COLO668 (cell line): Measurements from ENCODE around the gene UBE2Q2.
"Not testable (repeated sequence)": the region's sequence is repeated elsewhere in the genome, so short reads cannot be mapped to it uniquely, and the experiment has no call there.

Experiments used
- DNase-seq: peaks from one replicate; lab custom pipeline; 2025; ENCODE audit not compliant: unreplicated experiment; lab: John Stamatoyannopoulos, UW

UBE2Q2 gene

DNA sequence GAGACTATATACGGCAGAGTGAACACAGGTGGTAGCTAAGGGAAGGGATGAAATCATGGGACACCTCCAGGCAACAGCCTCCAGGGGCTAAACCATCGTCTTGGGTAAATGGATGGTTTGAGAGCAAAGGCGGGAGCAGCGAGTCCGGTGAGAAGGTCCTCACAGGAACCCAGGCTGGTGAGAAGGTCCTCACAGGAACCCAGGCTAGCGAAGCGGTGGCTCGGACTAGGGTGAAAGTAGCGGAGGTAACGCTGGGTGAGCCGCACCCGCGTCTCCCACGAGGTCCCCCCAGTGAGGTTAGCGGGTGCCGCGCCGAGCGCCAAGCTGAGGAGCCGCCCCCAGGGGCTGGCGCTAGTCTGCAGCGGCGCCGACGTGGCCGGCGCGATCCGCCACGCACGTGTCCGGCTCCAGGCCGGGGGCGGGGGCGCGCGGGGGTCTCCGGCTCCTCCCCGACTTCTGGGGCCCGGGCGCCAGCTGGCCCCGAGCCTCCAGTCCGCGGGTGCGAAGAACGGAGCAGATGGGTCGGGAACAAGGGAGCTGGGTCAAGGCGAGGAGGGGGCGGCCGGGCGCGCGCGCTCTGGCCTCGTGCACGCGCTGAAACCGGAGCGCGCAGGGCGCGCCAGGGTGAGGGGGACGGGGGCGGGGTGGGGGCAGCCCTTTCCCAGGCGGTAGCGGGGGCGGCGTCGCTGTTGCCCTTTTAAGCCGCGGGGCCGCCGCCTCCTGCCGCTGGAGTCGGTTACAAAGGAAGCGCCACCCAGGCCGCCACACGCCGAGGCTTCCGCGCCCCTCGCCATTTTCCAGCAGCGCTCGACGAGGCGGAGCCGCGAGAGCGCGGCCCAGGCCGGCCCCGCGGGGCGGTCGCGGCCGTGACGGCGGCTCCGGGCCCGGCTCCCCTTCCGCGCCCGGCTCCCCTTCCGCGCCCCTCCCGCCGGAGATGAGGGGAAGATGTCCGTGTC, at the start of gene UBE2Q2:
Gene UBE2Q2 (plus strand): TSS at position 726 of the 956 bp plus-strand sequence. CDS start 220 bp downstream, at position 946.
- peak; percentile 76 for DNase-seq

DNA sequence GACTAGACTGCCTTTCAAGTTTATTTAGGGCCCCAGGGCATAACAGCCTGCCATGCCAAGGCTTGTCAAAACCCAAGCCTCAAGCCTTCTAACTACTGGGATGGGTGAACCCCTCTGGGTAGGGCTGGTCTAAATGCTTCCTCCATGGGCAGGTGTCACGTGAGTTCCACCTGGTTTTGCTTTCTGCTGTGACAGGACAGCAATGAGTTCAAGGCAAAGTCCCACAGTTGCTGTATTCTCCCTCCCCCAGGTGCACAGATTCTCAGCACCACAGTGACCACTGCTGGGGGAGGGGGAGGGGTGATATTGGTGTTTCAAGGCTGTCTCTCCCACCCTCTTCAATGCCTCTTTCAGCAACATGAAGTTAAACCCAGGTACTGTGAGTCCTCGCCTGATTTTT, 46.9 kb upstream of the UBE2Q2 start:
- DNase-seq, result no peak

DNA sequence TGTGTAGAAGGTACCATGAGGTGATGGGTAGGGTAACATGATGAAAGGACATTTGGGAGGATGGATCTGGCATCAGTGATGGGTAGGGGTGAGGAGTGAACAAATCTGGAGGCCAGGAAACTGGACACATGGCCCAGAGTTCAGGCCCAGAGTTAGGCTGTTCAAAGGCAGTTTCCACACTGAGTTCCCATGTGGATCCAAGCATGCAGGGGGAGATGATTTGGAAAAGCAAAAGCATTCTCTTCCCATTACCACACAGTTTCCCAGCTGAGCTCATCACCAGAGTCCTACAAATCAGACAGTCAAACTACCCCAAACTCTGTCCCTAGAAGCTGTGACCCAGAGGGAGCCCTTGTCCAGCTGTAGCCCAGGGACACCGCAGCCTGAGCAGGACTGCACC, 46.1 kb upstream of the UBE2Q2 start:
- not testable (repeated sequence) for DNase-seq

DNA sequence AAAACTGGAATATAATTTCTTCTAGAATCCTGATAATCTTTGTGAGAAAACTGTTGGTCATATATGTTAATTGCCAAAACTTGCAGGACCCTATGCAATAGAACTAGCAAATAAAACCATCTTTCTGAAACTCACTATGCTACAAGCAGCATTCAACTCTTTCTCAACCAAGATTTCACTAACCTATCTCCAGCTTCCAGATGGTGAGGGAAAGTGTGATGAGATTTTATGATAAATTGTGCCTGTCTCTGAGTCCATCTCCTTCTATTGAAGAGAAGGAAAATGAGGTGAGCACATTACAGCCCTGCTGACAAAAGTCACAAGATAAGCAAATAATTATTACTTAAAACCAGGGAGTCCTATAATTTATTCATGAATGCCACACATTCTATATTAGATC, 44.1 kb upstream of the UBE2Q2 start:
- DNase-seq, result no peak

DNA sequence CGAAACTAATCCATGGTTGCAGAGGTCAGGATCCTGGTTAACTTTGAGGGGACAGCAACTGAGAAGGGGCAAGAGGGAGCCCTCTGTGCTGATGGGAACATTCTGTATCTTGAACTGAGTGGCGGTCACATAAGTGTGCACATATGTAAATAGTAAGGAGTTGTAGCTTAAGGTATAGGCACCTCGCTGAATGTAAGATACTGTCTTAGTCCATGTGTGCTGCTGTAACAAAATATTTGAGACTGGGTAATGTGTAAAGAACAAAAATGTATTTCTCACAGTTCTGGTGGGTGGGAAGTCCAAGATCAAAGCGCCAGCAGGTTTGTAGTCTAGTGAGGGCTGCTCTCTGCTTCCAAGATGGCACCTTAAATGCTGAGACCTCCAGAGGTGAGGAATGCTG, 42.8 kb upstream of the UBE2Q2 start:
- DNase-seq, result not testable (repeated sequence)

DNA sequence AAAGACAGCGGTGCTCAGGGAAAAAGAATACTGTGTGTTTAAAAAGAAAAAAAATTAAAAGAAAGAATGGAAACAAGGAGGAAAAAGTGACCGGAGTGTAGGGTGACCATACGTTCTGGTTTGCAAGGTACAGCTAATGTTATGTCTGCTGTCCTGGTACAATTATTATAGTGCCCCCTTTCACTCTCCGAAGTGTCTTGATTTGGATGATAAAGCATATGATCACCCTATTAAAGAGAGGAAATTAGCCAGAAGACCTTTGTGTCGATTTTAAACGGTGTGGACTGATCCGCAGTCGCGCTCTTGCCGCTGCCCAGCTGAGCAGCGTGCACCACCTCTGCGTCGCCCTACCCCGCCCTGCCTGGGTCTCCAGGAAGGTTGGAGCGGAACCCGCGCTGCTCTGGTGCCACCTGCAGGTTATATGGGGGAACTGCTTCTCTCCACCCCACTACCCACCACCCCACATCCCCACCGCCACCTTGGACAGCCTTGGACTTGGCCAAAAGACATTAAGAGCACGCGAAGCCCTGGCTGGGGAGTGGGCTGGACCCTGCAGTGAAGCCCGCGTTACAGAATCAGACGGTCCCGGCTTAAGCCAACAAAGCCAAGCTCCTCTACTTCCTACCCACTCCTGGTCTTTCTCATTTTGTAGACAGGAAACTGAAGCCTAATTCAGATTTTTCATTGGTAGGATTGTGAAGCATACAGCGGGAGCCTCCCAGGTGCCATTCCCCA, 41.2 kb upstream of the UBE2Q2 start:
- peak; percentile 77 for DNase-seq

DNA sequence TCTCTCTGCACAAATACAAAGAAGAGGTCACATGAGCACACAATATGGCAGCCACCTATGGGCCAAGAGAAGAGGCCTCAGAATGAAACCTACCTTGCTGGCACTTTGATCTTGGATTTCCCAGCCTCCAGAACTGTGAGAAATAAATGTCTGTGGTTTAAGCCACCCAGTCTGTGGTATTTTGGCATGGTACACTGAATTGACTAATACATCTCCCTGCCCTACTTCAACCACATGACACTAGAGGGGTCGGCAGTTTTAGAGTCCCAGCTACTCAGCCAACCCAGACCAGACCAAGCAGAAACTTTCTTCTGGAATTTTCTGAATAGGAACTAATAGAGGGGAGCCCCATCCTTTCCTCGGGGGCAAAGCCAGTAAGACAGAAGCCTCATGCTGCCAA, 35.8 kb upstream of the UBE2Q2 start:
- not testable (repeated sequence) for DNase-seq

DNA sequence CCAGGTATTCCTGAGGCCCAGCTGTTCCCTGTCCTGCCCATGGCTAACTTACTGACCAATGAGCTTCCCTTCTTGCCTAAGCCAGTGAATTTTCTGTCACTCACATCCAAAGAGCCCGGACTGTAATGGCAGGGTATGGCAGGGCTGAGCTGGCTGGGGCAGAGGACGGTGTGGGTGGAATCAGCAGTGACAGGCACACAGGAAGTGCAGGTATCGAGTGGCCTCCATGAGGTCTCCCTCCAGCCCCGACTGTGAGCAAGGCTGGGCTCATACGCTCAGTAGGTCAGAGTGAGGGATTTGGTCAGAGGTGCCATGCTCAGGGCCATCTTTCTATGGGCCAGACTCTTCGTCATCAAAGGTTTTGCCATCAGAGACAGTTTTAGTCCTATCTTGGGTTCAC, 35.2 kb upstream of the UBE2Q2 start:
- DNase-seq, result not testable (repeated sequence)

DNA sequence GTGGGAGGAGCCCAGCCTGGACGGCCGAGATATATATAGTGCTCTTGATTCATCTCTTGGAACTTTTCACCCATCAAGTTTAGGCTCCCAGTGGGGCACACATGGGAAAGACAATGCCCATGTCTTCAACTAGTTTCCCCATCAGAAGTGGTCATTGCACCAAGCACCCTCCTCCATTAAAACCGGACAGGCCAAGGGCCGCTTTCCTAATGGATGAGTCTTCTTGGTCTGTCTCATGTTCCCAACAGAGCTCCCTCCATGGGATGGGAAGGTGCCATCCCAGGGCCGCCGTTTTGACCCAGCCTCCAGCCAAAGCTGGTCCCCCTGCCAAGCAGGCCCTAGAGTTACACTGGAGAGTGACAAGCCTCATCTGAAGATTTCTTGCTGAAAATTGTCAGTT, 34.7 kb upstream of the UBE2Q2 start:
- DNase-seq, result no peak

DNA sequence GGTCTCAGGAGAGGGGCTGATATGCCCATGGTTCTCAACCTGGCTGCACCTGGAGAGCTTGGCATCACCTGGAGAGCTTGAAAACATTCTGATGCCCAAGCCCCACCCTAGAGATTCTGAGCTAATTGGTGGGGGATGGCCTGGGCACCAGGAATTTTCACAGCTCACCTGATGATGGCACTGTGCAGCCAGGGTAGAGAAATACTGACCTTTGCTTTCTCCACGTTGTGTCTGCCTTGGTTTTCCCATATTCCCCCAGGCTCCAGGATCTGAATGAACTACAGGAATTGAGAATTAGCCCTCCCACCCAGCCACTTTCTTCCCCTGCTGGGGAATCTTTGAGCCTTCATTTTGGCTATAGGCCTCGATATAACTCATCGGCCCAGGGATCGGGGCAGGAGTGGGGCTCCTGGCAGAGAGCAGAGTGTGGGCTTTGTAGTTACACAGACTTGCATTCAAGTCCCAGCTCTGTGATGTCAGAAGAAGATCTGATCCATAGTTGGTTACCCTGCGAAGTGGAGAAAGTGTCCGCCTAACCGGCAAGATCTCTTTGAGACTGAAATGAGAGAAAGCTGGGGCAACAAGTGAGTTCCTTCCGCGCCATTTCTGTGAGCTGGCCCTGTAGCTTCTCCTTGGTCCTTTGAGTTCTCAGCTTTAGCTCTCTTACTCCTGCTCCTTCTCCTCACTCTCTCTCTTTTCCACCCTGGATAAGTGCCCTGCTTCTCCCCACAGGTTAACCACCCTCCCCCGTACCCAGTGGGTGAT, 33.1 kb upstream of the UBE2Q2 start:
- peak; percentile 6 for DNase-seq

DNA sequence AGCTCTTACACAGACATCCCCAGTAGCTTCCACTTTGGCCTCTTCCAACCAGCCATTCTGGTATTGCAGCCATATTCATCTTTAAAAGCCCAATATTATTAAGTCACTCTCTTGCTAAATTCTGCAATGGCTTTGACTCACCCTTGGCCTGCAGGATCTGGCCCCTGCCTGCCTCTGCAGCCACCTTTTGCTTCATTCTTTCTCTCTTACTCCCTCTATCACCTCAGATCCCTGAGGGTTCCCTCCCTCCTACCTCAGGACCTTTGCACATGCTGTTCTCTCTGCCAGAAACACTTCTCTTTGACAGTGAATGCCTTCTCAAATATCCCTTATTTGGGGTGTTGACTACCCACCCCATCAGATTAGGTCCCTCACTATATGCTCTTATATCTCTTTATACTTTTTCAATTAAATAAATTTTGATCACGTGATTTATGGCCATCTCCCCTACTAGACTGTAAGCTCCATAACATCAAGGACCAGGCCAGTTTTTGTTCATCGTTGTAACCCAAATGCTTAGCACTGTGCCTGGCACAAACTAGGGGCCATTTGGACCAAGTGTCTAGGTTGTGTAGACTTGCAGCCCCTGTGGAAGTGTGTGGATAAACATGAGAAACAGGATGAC, 32.3 kb upstream of the UBE2Q2 start:
- no peak for DNase-seq

DNA sequence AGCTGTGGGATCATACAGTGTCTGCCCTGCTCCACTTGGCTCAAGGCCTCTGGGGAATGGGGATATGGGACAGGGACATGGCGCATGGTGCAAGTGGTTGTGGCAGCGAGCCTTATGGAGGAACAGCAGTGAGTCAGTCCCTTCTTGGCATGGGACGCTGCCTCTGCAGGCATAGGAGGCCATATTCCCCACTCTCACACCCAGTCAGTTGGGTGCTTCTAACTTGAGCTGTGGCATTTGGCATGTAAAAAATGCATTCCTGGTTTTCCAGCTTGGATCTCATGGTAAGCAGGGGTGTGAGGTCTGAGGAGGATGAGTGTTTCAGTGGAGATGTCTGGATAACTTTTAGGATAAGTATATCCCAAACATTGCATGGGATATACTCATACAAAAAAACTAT, 31.6 kb upstream of the UBE2Q2 start:
- no peak for DNase-seq

DNA sequence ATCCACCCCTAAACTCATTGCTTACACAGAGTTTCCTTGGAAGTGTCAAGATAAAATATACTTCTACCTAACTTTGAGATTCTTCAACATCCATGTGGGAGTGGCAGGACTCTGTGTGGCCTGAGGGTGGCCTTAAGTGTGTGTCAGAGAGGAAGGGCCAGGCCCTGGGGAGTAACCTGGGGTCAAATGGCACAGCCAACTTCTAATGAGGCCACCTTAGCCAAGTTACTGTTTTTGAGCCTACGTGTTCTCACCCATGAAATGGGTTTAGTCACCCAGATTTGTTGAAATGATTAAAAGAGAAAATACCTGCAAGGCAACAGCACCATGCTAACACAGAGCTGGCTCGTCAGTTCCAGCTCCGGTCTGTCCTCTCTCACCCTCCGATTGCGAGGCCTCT, 28.5 kb upstream of the UBE2Q2 start:
- DNase-seq, result no peak

DNA sequence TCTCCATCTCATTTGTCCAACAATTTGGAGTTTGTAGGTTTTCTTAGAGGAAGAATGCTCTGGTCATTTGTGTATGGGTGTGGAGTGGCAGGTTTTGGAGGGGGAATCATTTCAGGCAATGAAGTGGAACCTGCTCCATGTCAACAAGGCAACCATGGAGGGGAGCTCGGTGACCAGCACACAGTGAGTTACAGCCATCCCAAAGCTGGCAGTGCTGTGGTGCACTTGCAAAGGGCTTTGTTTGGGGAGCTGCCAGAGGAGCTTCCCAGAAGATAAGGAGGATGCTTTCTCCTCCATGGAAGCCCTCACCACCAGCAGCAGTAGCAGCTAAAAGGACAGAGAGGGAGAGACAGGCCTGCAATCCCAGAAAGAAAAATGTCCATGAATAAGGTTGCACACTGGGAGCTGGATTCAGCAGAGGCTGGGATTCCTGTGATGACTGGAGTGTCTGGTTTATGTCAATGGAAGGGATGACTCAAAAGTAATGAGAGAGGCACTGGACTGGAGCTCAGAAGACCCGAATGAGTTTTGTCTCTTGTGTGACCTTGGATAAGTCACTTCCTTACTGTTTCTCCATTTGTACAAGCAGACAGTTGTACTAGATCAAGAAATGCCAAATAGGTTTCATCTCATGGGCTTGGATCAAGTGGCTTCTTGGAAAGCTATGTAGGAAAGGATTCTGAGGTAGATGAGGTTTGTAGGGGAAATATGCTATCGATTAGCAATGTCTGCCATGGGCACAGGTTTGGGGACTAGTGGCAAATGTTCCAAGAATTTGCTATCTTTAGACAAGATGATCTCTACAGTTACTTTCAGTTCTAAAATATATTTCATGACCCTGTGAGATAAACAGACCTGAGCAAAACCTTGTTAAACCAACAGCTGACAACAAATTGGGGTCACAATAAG, 27.2 kb upstream of the UBE2Q2 start:
- no peak for DNase-seq

DNA sequence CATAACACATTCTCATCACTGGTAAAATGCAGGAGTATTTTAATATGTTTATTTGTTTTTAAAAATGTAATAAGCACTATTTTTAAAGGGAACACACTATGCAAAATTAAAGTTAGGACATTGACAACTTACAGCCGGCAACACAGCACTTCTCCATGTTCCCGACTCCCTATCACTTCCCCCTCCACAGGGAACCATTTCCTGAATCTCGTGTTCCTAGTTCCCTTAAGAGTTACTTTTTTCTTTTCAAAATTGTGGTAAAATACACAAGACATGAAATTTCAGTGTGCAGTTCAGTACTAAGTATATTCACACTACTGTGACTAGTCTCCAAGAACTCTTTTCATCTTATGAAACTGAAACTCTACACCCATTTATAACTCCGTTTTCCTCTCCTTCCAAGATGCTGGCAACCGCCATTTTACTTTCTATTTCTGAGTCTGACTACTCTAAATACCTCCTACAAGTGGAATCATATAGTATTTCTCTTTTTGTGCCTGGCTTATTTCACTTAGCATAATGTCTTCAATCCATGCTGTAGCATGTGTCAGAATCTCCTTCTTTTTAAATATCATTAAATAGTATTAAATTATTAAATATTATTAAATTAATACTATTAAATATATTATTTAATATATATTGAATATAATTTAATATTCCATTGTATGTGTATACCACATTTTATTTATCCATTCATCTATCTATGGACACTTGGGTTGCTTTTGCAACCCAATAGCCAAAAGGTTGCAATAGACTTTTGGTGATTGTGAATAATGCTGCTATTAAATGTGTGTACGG, 25.9 kb upstream of the UBE2Q2 start:
- no peak for DNase-seq

DNA sequence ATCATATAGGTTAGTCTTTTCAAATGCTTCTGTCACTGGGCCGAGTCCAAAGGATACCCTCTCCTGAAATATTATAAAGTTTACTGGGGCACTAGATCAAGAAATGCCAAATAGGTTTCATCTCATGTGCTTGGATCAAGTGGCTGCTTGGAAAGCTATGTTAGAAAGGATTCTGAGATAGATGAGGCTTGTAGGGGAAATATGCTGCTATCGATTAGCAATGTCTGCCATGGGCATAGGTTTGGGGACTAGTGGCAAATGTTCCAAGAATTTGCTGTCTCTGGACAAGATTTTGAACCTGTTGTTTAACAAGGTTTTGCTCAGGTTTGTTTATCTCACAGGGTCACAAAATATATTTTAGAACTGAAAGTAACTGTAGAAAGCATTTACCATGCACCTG, 23.0 kb upstream of the UBE2Q2 start:
- no peak for DNase-seq

DNA sequence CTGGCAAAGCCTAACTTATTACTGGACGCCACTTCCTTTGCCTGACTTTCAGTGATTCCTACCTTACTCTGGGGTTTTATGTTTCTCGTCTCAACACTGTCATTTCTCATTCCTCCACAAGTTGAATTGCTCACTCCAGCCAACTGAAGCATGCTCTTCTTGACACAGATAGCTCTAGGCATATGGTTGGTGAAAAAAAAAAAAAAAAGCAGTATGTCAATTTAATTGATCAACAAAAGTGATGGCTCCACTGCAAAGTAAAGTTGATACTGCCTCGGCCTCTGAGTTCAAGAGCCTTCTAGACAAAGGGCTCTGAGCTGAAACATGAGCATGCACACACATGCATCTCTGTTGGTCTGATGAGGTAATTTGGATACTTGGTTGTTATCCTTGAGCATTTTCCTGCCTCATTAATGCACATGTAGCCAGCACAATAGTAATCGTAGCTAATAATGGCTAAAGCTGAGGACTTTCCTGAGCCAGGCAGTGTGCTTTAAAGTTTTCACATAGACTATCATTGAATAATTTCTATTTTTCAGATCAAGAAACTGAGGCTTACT, 21.4 kb upstream of the UBE2Q2 start:
- no peak for DNase-seq

DNA sequence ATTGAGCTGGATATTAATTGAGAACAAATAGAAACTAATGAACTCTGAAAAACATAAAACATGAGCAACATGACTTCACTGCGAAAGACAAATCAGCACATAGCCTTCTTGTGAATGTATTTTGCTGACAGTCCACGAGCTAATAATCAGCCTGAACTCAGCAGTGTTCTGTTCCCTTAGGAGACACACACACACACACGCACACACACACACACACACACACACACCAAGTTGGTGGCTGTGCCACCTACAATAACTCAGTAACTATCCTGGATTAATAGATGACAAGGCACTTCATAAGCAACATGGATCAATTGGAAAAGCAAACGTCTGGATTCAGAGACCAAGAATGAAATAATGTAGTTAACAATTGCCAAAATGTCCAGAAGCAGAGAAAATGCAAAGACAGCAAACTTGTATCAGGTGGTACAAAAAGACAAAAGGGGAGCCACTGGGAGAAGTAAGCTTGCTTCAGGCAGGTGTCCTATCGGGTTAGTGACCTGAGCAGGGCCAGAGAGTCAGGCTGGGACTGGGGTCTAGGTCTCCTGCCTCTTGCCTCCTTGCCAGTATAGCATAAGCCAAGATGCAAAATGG, 20.5 kb upstream of the UBE2Q2 start:
- no peak for DNase-seq
